DOHH2 (cell line): ENCODE measurements around the gene FAR2.

Experiments
- H3F3A ChIP-seq: fragments of 200-600 bp; sonication (generic), shearing (Covaris generic); 2 replicates; pipeline ENCODE4 v1.6.0; 2016; ENCODE audit warnings: antibody characterized with exemption, mild to moderate bottlenecking; ENCODE audit not compliant: control insufficient read depth, insufficient read depth
- H3K27ac ChIP-seq: fragments of 200-600 bp; sonication (generic); 2 replicates; pipeline ENCODE4 v1.5.1; 2014; ENCODE audit warnings: low read depth, mild to moderate bottlenecking, low read length, moderate library complexity
- H3K27me3 ChIP-seq: fragments of 200-600 bp; sonication (generic); 2 replicates; pipeline ENCODE4 v1.6.1; 2014; ENCODE audit warnings: mild to moderate bottlenecking, low read length, mixed read lengths; ENCODE audit not compliant: control insufficient read depth
- H3K36me3 ChIP-seq: fragments of 200-600 bp; sonication (generic); 2 replicates; pipeline ENCODE4 v1.6.1; 2014; ENCODE audit warnings: mild to moderate bottlenecking, low read length, moderate library complexity, mixed read lengths; ENCODE audit not compliant: control insufficient read depth
- H3K4me1 ChIP-seq: fragments of 200-600 bp; sonication (generic); 2 replicates; pipeline ENCODE4 v1.6.1; 2014; ENCODE audit warnings: mild to moderate bottlenecking, low read length, mixed read lengths; ENCODE audit not compliant: control insufficient read depth
- H3K4me2 ChIP-seq: fragments of 200-600 bp; sonication (generic); 2 replicates; pipeline ENCODE4 v1.6.0; 2014; ENCODE audit warnings: mild to moderate bottlenecking, low read length, moderate library complexity
- H3K4me3 ChIP-seq: fragments of 200-600 bp; sonication (generic); 2 replicates; pipeline ENCODE4 v1.5.1; 2014; ENCODE audit warnings: mild to moderate bottlenecking, low read length, mixed read lengths
- H3K79me2 ChIP-seq: fragments of 200-600 bp; sonication (generic); 2 replicates; pipeline ENCODE4 v1.6.1; 2014; ENCODE audit warnings: mild to moderate bottlenecking, low read length, mixed read lengths; ENCODE audit not compliant: control insufficient read depth
- H3K9me2 ChIP-seq: fragments of 200-600 bp; sonication (generic); replicated peaks from 2 replicates; pipeline ENCODE4 v1.6.1; 2014; ENCODE audit warnings: mild to moderate bottlenecking, low read length, mixed read lengths; ENCODE audit not compliant: control insufficient read depth
- H3K9me3 ChIP-seq: fragments of 200-600 bp; sonication (generic); 2 replicates; pipeline ENCODE4 v1.6.1; 2014; ENCODE audit warnings: antibody characterized with exemption, low read length, mixed read lengths; ENCODE audit not compliant: control insufficient read depth, insufficient read depth
- H4K20me1 ChIP-seq: fragments of 200-600 bp; sonication (generic); 2 replicates; pipeline ENCODE4 v1.6.0; 2014; ENCODE audit warnings: low read depth, mild to moderate bottlenecking, antibody characterized with exemption, low read length, moderate library complexity; ENCODE audit not compliant: control insufficient read depth, insufficient read depth
- CTCF ChIP-seq: fragments of 200-600 bp; sonication (generic); IDR thresholded peaks from one replicate; pipeline ENCODE4 v1.5.1; 2014; ENCODE audit warnings: antibody characterized with exemption, mild to moderate bottlenecking, low read depth, low read length; ENCODE audit not compliant: poor library complexity, severe bottlenecking
- EZH2phosphoT487 ChIP-seq: fragments of 200-600 bp; sonication (generic); IDR thresholded peaks from 2 replicates; pipeline ENCODE4 v1.6.1; 2017; ENCODE audit warnings: borderline replicate concordance, mild to moderate bottlenecking, antibody characterized with exemption, low read length, moderate library complexity, mixed read lengths

FAR2 gene

GRCh38 chr12:29283969-29284700 lies 135.1 kb downstream of the FAR2 start:
- no peak overlapping the region for H3K4me2 ChIP-seq
- no peak for TF ChIP-seq EZH2phosphoT487
- TF ChIP-seq CTCF = no peak
- H3K27ac ChIP-seq = no peak overlapping the region
- no peaks in the 10 kb centered on the region for H3F3A ChIP-seq
- H3K9me2 ChIP-seq = no peaks in the 10 kb centered on the region
- H3K4me1 ChIP-seq = no peaks in the 10 kb centered on the region
- no peaks in the 10 kb centered on the region for H4K20me1 ChIP-seq
- H3K79me2 ChIP-seq = no peaks in the 10 kb centered on the region
- H3K9me3 ChIP-seq = no peaks in the 10 kb centered on the region
- H3K4me3 ChIP-seq = no peak overlapping the region
- no peaks in the 10 kb centered on the region for H3K27me3 ChIP-seq
- H3K36me3 ChIP-seq = no peaks in the 10 kb centered on the region

GRCh38 chr12:29286081-29286790 lies 137.2 kb downstream of the FAR2 start:
- H3K4me2 ChIP-seq = no peak overlapping the region
- no peaks in the 10 kb centered on the region for H3K79me2 ChIP-seq
- no peaks in the 10 kb centered on the region for H3K36me3 ChIP-seq
- no peaks in the 10 kb centered on the region for H3K9me2 ChIP-seq
- H3K27me3 ChIP-seq = no peaks in the 10 kb centered on the region
- H3K4me1 ChIP-seq = no peaks in the 10 kb centered on the region
- H3K27ac ChIP-seq = no peak overlapping the region
- H3F3A ChIP-seq = no peaks in the 10 kb centered on the region
- TF ChIP-seq CTCF (no peak), EZH2phosphoT487 (no peak)
- H4K20me1 ChIP-seq = no peaks in the 10 kb centered on the region
- no peak overlapping the region for H3K4me3 ChIP-seq
- no peaks in the 10 kb centered on the region for H3K9me3 ChIP-seq

GRCh38 chr12:29287622-29288021 lies 138.5 kb downstream of the FAR2 start:
- Histone ChIP-seq H3K4me3 (no peak overlapping the region), H3K4me1 (no peaks in the 10 kb centered on the region), H3K9me3 (no peaks in the 10 kb centered on the region), H4K20me1 (no peaks in the 10 kb centered on the region), H3K79me2 (no peaks in the 10 kb centered on the region), H3K4me2 (no peak overlapping the region), H3F3A (no peaks in the 10 kb centered on the region), H3K27ac (no peak overlapping the region), H3K27me3 (no peaks in the 10 kb centered on the region), H3K36me3 (no peaks in the 10 kb centered on the region), H3K9me2 (no peaks in the 10 kb centered on the region)
- no peak for TF ChIP-seq EZH2phosphoT487
- no peak for TF ChIP-seq CTCF
